CD4-positive, CD25-positive, alpha-beta regulatory T cell (primary cell): ENCODE data around the gene REPIN1. TPM values are rescaled to one million over a fixed set of nuclear protein-coding genes. Genes with fewer than 3 reads are reported as not detected.

Source experiments
- ATAC-seq, 2 donors: fragments of 150-1000 bp; cut with Tn5 transposase; one replicate each; pipeline ENCODE4 v1.10.0; 2021; ENCODE audit warnings: low read depth in 2 of 2, moderate number of reproducible peaks in 2 of 2, moderate library complexity in 1 of 2
- DNase-seq, 3 donors: peaks; one replicate each; pipeline versions ENCODE4 v3.0.0 to v3.0.0-alpha.2; 2012 to 2022; ENCODE audit warnings: mixed read lengths in 1 of 3
- H3K27ac ChIP-seq: one replicate; pipeline ENCODE4 v1.7.0; 2013; ENCODE audit warnings: mild to moderate bottlenecking, low read length; ENCODE audit not compliant: insufficient read depth, poor library complexity, severe bottlenecking
- H3K27me3 ChIP-seq: one replicate; pipeline ENCODE4 v1.7.0; 2013; ENCODE audit warnings: low read length; ENCODE audit not compliant: control insufficient read depth, insufficient read depth
- H3K36me3 ChIP-seq: one replicate; pipeline ENCODE4 v1.7.0; 2013; ENCODE audit warnings: mild to moderate bottlenecking, low read length, moderate library complexity; ENCODE audit not compliant: control insufficient read depth, insufficient read depth
- H3K4me1 ChIP-seq: 2 replicates; pipeline ENCODE4 v1.7.0; 2013; ENCODE audit warnings: mild to moderate bottlenecking, low read length; ENCODE audit not compliant: insufficient read depth, control insufficient read depth, poor library complexity, severe bottlenecking
- H3K4me3 ChIP-seq: one replicate; pipeline ENCODE4 v1.7.0; 2013; ENCODE audit warnings: low read depth, mild to moderate bottlenecking, low read length, moderate library complexity
- H3K9me3 ChIP-seq, 2 experiments: 1 replicate in 1 of 2; 2 replicates in 1 of 2; pipeline ENCODE4 v1.7.0; 2013; ENCODE audit warnings: low read length in 2 of 2, mild to moderate bottlenecking in 1 of 2, moderate library complexity in 1 of 2; ENCODE audit not compliant: control insufficient read depth in 2 of 2
- H3K27ac Mint-ChIP-seq, 3 donors: one replicate each; pipeline ENCODE4 v1.8.0; 2020 to 2022; ENCODE audit warnings: mild to moderate bottlenecking in 3 of 3, mixed read lengths in 3 of 3, moderate library complexity in 2 of 3
- H3K27me3 Mint-ChIP-seq: one replicate; pipeline ENCODE4 v1.8.0; 2022; ENCODE audit warnings: mild to moderate bottlenecking, mixed read lengths
- H3K36me3 Mint-ChIP-seq: one replicate; pipeline ENCODE4 v1.8.0; 2020; ENCODE audit warnings: mixed read lengths
- H3K4me1 Mint-ChIP-seq, 4 donors: one replicate each; pipeline ENCODE4 v1.8.0; 2020 to 2022; ENCODE audit warnings: mixed read lengths in 4 of 4, mild to moderate bottlenecking in 1 of 4
- H3K4me3 Mint-ChIP-seq, 4 donors: one replicate each; pipeline ENCODE4 v1.8.0; 2020 to 2022; ENCODE audit warnings: mild to moderate bottlenecking in 4 of 4, mixed read lengths in 4 of 4, moderate library complexity in 3 of 4
- H3K9me3 Mint-ChIP-seq, 7 donors: one replicate each; pipeline ENCODE4 v1.8.0; 2020 to 2022; ENCODE audit warnings: mixed read lengths in 7 of 7, mild to moderate bottlenecking in 3 of 7, moderate library complexity in 2 of 7
- polyA plus RNA-seq, 4 donors: library from polyadenylated mRNA; unstranded; fragments of 300-500 nt; fragmentation: Illumina TruSeq; gene quantifications; one replicate each; pipeline ENCODE4 v1.2.3, GENCODE V29; 2021
- total RNA-seq: library from RNA; stranded (reverse); gene quantifications from one replicate; pipeline ENCODE4 v1.2.3, GENCODE V29; 2022

REPIN1 gene
- total and polyA plus RNA-seq, 5 donors from 2014 or later = 22.5 to 40.3 (median 29.7) TPM

- peaks cover 5% of the 10 kb centered on the region for H3K4me1 ChIP-seq
- Mint-ChIP-seq H3K27ac (no peak overlapping the region), H3K4me1 (peaks cover 0 to 9% (median 3%) of the 10 kb centered on the region in 4 donors), H3K36me3 (peaks cover 6% of the 10 kb centered on the region), H3K27me3 (peaks cover 52% of the 10 kb centered on the region), H3K4me3 (no peak overlapping the region), H3K9me3 (peaks cover 0 to 12% (median 2%) of the 10 kb centered on the region in 7 donors)
- peaks cover 5 to 14% of the 10 kb centered on the region in 2 experiments for H3K9me3 ChIP-seq
- H3K4me3 ChIP-seq = no peak overlapping the region
- ATAC-seq (no peak), DNase-seq (no peak)
- H3K27me3 ChIP-seq = peaks cover 24% of the 10 kb centered on the region
- H3K27ac ChIP-seq = no peak overlapping the region
- no peaks in the 10 kb centered on the region for H3K36me3 ChIP-seq
These were observed 23.6 kb upstream of the REPIN1 start for GRCh38 chr7:150345012-150345411.

GRCh38 chr7:150346922-150347321 lies 21.7 kb upstream of the REPIN1 start:
- Mint-ChIP-seq H3K27me3 (peaks cover 49% of the 10 kb centered on the region), H3K4me3 (no peak overlapping the region), H3K9me3 (peaks cover 0 to 12% (median 2%) of the 10 kb centered on the region in 7 donors), H3K27ac (no peak overlapping the region), H3K36me3 (peaks cover 6% of the 10 kb centered on the region), H3K4me1 (peaks cover 0 to 5% (median 2%) of the 10 kb centered on the region in 4 donors)
- Histone ChIP-seq H3K4me1 (no peaks in the 10 kb centered on the region), H3K27me3 (peaks cover 24% of the 10 kb centered on the region), H3K4me3 (no peak overlapping the region), H3K36me3 (no peaks in the 10 kb centered on the region), H3K9me3 (peaks cover 5 to 14% of the 10 kb centered on the region in 2 experiments), H3K27ac (no peak overlapping the region)
- ATAC-seq (no peak), DNase-seq (no peak)

- Histone ChIP-seq H3K4me3 (no peak overlapping the region), H3K36me3 (no peaks in the 10 kb centered on the region), H3K27ac (no peak overlapping the region), H3K27me3 (no peaks in the 10 kb centered on the region), H3K4me1 (peaks cover 5% of the 10 kb centered on the region), H3K9me3 (no peaks in the 10 kb centered on the region)
- Mint-ChIP-seq H3K4me3 (no peak overlapping the region), H3K9me3 (peaks cover 0 to 6% (median 0%) of the 10 kb centered on the region in 7 donors), H3K4me1 (peaks cover 0 to 7% (median 6%) of the 10 kb centered on the region in 4 donors), H3K36me3 (no peaks in the 10 kb centered on the region), H3K27ac (no peak overlapping the region), H3K27me3 (peaks cover 12% of the 10 kb centered on the region)
- no peak for DNase-seq
- ATAC-seq = no peak
These were observed 16.9 kb upstream of the REPIN1 start for GRCh38 chr7:150351587-150352194.

GRCh38 chr7:150355666-150356059 lies 13.0 kb upstream of the REPIN1 start:
- DNase-seq (no peak), ATAC-seq (no peak)
- Mint-ChIP-seq H3K4me3 (peak overlapping the region in 1 of 4 donors; percentile 21), H3K36me3 (no peaks in the 10 kb centered on the region), H3K9me3 (peaks cover 0 to 1% (median 0%) of the 10 kb centered on the region in 7 donors), H3K27me3 (peaks cover 4% of the 10 kb centered on the region), H3K27ac (peak overlapping the region in 1 of 3 donors; percentile 38), H3K4me1 (peaks cover 10 to 36% (median 17%) of the 10 kb centered on the region in 4 donors)
- peaks cover 22% of the 10 kb centered on the region for H3K4me1 ChIP-seq
- no peaks in the 10 kb centered on the region for H3K36me3 ChIP-seq
- no peak overlapping the region for H3K27ac ChIP-seq
- H3K27me3 ChIP-seq = no peaks in the 10 kb centered on the region
- no peaks in the 10 kb centered on the region for H3K9me3 ChIP-seq
- no peak overlapping the region for H3K4me3 ChIP-seq

- ATAC-seq (peak in 1 of 2 donors; percentile 36), DNase-seq (peak in 2 of 3 donors; percentile 53 to 70)
- Histone ChIP-seq H3K4me1 (peaks cover 22% of the 10 kb centered on the region), H3K36me3 (no peaks in the 10 kb centered on the region), H3K9me3 (no peaks in the 10 kb centered on the region), H3K27ac (no peak overlapping the region), H3K27me3 (no peaks in the 10 kb centered on the region), H3K4me3 (peak overlapping the region; percentile 31)
- H3K27ac Mint-ChIP-seq = peak overlapping the region in 2 of 3 donors; percentile 15 to 26
- H3K4me1 Mint-ChIP-seq = peaks cover 10 to 36% (median 17%) of the 10 kb centered on the region in 4 donors
- H3K9me3 Mint-ChIP-seq = peaks cover 0 to 1% (median 0%) of the 10 kb centered on the region in 7 donors
- H3K27me3 Mint-ChIP-seq = peaks cover 4% of the 10 kb centered on the region
- H3K36me3 Mint-ChIP-seq = no peaks in the 10 kb centered on the region
- no peak overlapping the region for H3K4me3 Mint-ChIP-seq
These were observed 12.2 kb upstream of the REPIN1 start for GRCh38 chr7:150356265-150356897.

- H3K27me3 ChIP-seq = no peaks in the 10 kb centered on the region
- Mint-ChIP-seq H3K27ac (peak overlapping the region; percentile 87 to 95 (median 88)), H3K36me3 (no peaks in the 10 kb centered on the region), H3K4me3 (peak overlapping the region in 3 of 4 donors; percentile 11 to 59 (median 52)), H3K4me1 (peaks cover 10 to 36% (median 17%) of the 10 kb centered on the region in 4 donors), H3K9me3 (peaks cover 0 to 1% (median 0%) of the 10 kb centered on the region in 7 donors), H3K27me3 (peaks cover 4% of the 10 kb centered on the region)
- H3K9me3 ChIP-seq = no peaks in the 10 kb centered on the region
- DNase-seq (peak; percentile 52 to 83 (median 59)), ATAC-seq (peak; percentile 89)
- H3K36me3 ChIP-seq = no peaks in the 10 kb centered on the region
- H3K4me3 ChIP-seq = peak overlapping the region; percentile 49
- peak overlapping the region; percentile 60 for H3K27ac ChIP-seq
- H3K4me1 ChIP-seq = peaks cover 22% of the 10 kb centered on the region
These were observed 11.4 kb upstream of the REPIN1 start for GRCh38 chr7:150357270-150357669.

GRCh38 chr7:150357771-150358427 lies 10.7 kb upstream of the REPIN1 start:
- H3K4me3 ChIP-seq = peak overlapping the region; percentile 49
- DNase-seq (no peak), ATAC-seq (peak; percentile 14 to 19)
- Mint-ChIP-seq H3K36me3 (no peaks in the 10 kb centered on the region), H3K4me3 (peak overlapping the region in 3 of 4 donors; percentile 11 to 59 (median 52)), H3K4me1 (peaks cover 10 to 36% (median 17%) of the 10 kb centered on the region in 4 donors), H3K9me3 (peaks cover 0 to 1% (median 0%) of the 10 kb centered on the region in 7 donors), H3K27ac (peak overlapping the region; percentile 87 to 95 (median 88)), H3K27me3 (peaks cover 4% of the 10 kb centered on the region)
- H3K9me3 ChIP-seq = no peaks in the 10 kb centered on the region
- H3K36me3 ChIP-seq = no peaks in the 10 kb centered on the region
- H3K27me3 ChIP-seq = no peaks in the 10 kb centered on the region
- H3K27ac ChIP-seq = peak overlapping the region; percentile 60
- peaks cover 22% of the 10 kb centered on the region for H3K4me1 ChIP-seq
